Measurements from ENCODE around the gene E2F4.
A peak's percentile ranks its signal among the peaks of the same experiment; 100 is the strongest.

DNA sequence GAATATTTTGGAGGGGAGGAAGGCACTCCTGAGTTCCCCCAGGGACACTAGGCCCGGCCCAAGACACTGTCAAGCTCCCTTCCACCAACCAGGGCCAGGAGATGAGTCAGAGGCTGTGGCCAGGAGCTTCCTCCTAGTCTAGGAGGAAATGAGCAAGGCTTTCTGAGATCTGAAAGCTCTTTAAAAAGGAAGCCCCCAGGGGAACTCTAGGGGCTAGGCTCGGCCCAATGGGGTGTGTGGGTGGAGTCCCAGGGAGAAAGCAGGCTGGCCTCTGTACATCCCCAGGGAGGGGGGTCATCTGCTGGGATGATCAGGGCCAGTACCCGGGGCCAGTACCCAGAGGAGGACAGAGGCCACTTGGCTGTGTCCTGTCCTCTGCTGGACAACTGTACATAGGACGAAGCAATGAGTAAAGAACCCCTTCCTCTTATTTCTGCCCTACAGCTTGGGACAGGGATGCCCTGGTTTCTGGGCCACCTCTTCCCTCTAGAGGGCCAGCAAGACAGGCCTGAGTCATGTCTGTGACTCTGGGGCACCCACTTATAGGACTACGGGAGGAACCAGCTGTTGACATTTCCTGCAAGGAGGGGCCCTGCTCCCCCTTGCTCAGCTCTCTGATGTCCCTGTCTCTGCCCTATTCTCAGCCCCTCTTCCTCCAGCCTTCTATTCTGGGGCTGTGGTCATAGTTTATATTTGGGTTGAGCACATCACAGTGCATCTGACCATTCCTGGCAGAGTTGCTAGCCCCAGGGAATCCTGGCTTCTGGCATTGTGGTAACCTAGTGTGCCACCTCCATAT is 52.6 kb downstream of the E2F4 start:
- TF ChIP-seq CTCF (IDR thresholded peaks at IDR 0.05; ENCODE audit: low read length) (0 out of 2 replicates have a peak, but pooled peaks have one; percentile 5), EZH2phosphoT487 (IDR thresholded peaks at IDR 0.05; ENCODE audit: low read length) (no peak), EZH2 (optimal IDR thresholded peaks at IDR 0.05; ENCODE audit: low read depth, low read length) (no peak)

Data from MM.1S (cell line).